ENCODE data around the gene VARS2. TPM values are rescaled to one million over a fixed set of nuclear protein-coding genes. Genes with fewer than 3 reads are reported as not detected.

VARS2 gene
- total RNA-seq, 1 experiment from 2014 or later, result 39.8 TPM

- H3K79me2 ChIP-seq (ENCODE audit: insufficient read depth, low read length), result no peaks in the 10 kb centered on the region
- no peak overlapping the region for H3K4me2 ChIP-seq (ENCODE audit: low read length)
- no peak overlapping the region for H2AFZ ChIP-seq (ENCODE audit: low read depth, low read length, poor library complexity, severe bottlenecking)
- no peaks in the 10 kb centered on the region for H3K36me3 ChIP-seq (ENCODE audit: control insufficient read depth in 1 of 2, insufficient read depth in 2 of 2, low read length in 2 of 2)
- H3K4me1 ChIP-seq (ENCODE audit: control insufficient read depth in 1 of 2, insufficient read depth in 2 of 2, low read length in 2 of 2), result no peaks in the 10 kb centered on the region
- ATAC-seq (no peak), DNase-seq (ENCODE audit: low read depth, low spot score) (no peak)
- BruUV-seq (replicated peaks), result no TSS peak
- RAD21 ChIA-PET (ENCODE audit: low non-redundant PET in 1 of 2, low total read pairs in 2 of 2, uncharacterized antibody in 2 of 2, unreplicated experiment in 2 of 2), result no interaction called here
- TF ChIP-seq POLR2A (IDR thresholded peaks at IDR 0.05; ENCODE audit: borderline replicate concordance, extremely low read depth, insufficient read depth, insufficient read length) (no peak), CTCF (IDR thresholded peaks at IDR 0.05 in 2 of 3, conservative IDR thresholded peaks at IDR 0.05 in 1 of 3; ENCODE audit: borderline replicate concordance in 1 of 3, insufficient read depth in 1 of 3, low read depth in 2 of 3, low read length in 2 of 3) (no peak), CBX3 (IDR thresholded peaks at IDR 0.05; ENCODE audit: low read depth) (no peak), YY1 (IDR thresholded peaks at IDR 0.05; ENCODE audit: extremely low read depth, insufficient replicate concordance, low read depth, low read length) (no peak), ZFX (IDR thresholded peaks at IDR 0.05) (no peak), EGR1 (IDR thresholded peaks at IDR 0.05; ENCODE audit: low read depth) (no peak), EZH2phosphoT487 (IDR thresholded peaks at IDR 0.05; ENCODE audit: borderline replicate concordance) (no peak), RAD21 (IDR thresholded peaks at IDR 0.05; ENCODE audit: low read depth) (no peak), ATF3 (IDR thresholded peaks at IDR 0.05) (no peak), ZBTB33 (IDR thresholded peaks at IDR 0.05; ENCODE audit: extremely low read depth, insufficient replicate concordance, low read length) (no peak), TCF7L2 (IDR thresholded peaks at IDR 0.05; ENCODE audit: borderline replicate concordance, extremely low read depth, insufficient read depth, insufficient read length) (no peak), SIN3A (IDR thresholded peaks at IDR 0.05; ENCODE audit: low read depth) (no peak), MAX (IDR thresholded peaks at IDR 0.05) (no peak), JUND (IDR thresholded peaks at IDR 0.05) (no peak), REST (IDR thresholded peaks at IDR 0.05; ENCODE audit: low read depth) (no peak), SRF (IDR thresholded peaks at IDR 0.05; ENCODE audit: low read depth) (no peak)
- no peaks in the 10 kb centered on the region for H4K20me1 ChIP-seq (ENCODE audit: insufficient read depth)
- H3K9me2 ChIP-seq (ENCODE audit: insufficient read depth), result no peaks in the 10 kb centered on the region
- POLR2A ChIA-PET, result no interaction called here
- no peak overlapping the region for H3K4me3 ChIP-seq (replicated peaks in 1 of 2; ENCODE audit: low read depth in 1 of 2, low read length in 2 of 2)
- H3K9ac ChIP-seq (ENCODE audit: low read length), result no peak overlapping the region
- no peaks in the 10 kb centered on the region for H3K27me3 ChIP-seq (ENCODE audit: insufficient read depth, low read length)
- CTCF ChIA-PET, result no interaction called here
- H3K27ac ChIP-seq (ENCODE audit: low read depth, low read length), result no peak overlapping the region
- intact Hi-C loops (cut with micrococcal nuclease), result no loop called here
- H3K9me3 ChIP-seq (ENCODE audit: control insufficient read depth in 1 of 2, insufficient read depth in 1 of 2, low read depth in 1 of 2, low read length in 2 of 2), result no peaks in the 10 kb centered on the region
These were observed 58.8 kb downstream of the VARS2 start for GRCh38 chr6:30972816-30973215.
